ENCODE results near the gene CACNA1A. TPM values are rescaled to one million over a fixed set of nuclear protein-coding genes. Genes with fewer than 3 reads are reported as not detected.
A peak's percentile ranks its signal among the peaks of the same experiment; 100 is the strongest.

Gene CACNA1A
- total and polyA plus RNA-seq, 8 donors = 0.58 to 12.5 (median 3.8) TPM; not detected in 1

DNA sequence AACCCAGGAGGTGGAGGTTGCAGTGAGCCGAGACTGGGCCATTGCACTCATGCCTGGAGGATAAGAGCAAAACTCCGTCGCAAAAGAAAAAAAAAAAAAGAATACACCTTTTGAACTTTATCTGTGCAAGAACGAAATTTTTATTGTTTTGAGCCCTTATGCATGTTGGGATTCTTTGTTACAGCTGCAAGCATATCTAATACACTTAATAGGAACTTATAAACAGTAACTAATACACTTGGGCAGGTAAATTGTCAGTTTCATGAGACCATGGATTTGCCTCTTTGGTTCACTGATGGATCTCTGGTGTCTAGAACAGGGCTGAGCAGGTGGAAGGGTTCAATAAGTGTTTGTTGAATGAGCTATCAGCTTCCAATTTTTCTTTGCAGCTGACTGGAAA is 108.1 kb downstream of the CACNA1A start:
- H3K4me1 ChIP-seq = peaks cover 0 to 6% (median 0%) of the 10 kb centered on the region in 4 donors
- WGBS, 5 donors = 77 to 86% (median 85%) methylated on average over 4 of the region's 4 CpGs
- H3K4me3 ChIP-seq = no peak overlapping the region
- no peak for DNase-seq
- H3K9me3 ChIP-seq = peaks cover 0 to 21% (median 11%) of the 10 kb centered on the region in 4 donors
- H3K27me3 ChIP-seq = peaks cover 0 to 46% (median 4%) of the 10 kb centered on the region in 3 donors
- H3K27ac ChIP-seq = no peak overlapping the region
- TF ChIP-seq, protein P1, sequence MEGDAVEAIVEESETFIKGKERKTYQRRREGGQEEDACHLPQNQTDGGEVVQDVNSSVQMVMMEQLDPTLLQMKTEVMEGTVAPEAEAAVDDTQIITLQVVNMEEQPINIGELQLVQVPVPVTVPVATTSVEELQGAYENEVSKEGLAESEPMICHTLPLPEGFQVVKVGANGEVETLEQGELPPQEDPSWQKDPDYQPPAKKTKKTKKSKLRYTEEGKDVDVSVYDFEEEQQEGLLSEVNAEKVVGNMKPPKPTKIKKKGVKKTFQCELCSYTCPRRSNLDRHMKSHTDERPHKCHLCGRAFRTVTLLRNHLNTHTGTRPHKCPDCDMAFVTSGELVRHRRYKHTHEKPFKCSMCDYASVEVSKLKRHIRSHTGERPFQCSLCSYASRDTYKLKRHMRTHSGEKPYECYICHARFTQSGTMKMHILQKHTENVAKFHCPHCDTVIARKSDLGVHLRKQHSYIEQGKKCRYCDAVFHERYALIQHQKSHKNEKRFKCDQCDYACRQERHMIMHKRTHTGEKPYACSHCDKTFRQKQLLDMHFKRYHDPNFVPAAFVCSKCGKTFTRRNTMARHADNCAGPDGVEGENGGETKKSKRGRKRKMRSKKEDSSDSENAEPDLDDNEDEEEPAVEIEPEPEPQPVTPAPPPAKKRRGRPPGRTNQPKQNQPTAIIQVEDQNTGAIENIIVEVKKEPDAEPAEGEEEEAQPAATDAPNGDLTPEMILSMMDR (IDR thresholded peaks at IDR 0.05) = no peak
- no peak for TF ChIP-seq POLR2A (IDR thresholded peaks at IDR 0.05)
- no peak for TF ChIP-seq EP300 (IDR thresholded peaks at IDR 0.05)
- no peak for TF ChIP-seq POLR2AphosphoS5 (IDR thresholded peaks at IDR 0.05)
- intact Hi-C loops (cut with DNase I; ENCODE audit: low total_unique reads) = no loop called here
- no peaks in the 10 kb centered on the region for H3K36me3 ChIP-seq

GRCh38 chr19:13396250-13397080 is 109.8 kb downstream of the CACNA1A start:
- Histone ChIP-seq H3K4me1 (peaks cover 0 to 6% (median 0%) of the 10 kb centered on the region in 4 donors), H3K4me3 (no peak overlapping the region), H3K36me3 (no peaks in the 10 kb centered on the region), H3K27ac (no peak overlapping the region), H3K9me3 (peaks cover 0 to 18% (median 9%) of the 10 kb centered on the region in 4 donors), H3K27me3 (peaks cover 0 to 58% (median 4%) of the 10 kb centered on the region in 3 donors)
- intact Hi-C loops (cut with DNase I; ENCODE audit: low total_unique reads) = no loop called here
- TF ChIP-seq, protein P1 (IDR thresholded peaks at IDR 0.05) = no peak
- TF ChIP-seq POLR2A (IDR thresholded peaks at IDR 0.05) (no peak), EP300 (IDR thresholded peaks at IDR 0.05) (no peak), POLR2AphosphoS5 (IDR thresholded peaks at IDR 0.05) (no peak)
- WGBS, 5 donors = 29 to 35% (median 32%) methylated on average over 18 of the region's 18 CpGs
- peak in 1 of 2 donors; percentile 44 for DNase-seq

DNA sequence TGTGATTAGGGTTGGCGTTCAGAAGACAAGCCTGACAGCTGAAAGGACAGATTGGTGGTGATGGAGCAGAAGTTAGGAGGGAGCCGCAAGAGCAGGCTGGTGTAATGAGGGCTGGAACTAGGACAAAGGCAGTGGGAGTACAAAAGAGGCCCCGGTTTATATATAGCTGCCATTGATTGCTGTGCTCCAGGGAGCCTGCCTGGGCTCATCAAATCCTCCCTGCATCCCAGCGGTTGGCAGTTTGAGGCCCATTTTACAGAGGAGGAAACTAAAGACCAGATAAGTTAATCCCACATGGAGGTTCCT is 123.7 kb downstream of the CACNA1A start:
- TF ChIP-seq, protein P1 (IDR thresholded peaks at IDR 0.05) = no peak
- TF ChIP-seq POLR2A (IDR thresholded peaks at IDR 0.05) = no peak
- TF ChIP-seq EP300 (IDR thresholded peaks at IDR 0.05) = no peak
- TF ChIP-seq POLR2AphosphoS5 (IDR thresholded peaks at IDR 0.05) = no peak
- H3K36me3 ChIP-seq = no peaks in the 10 kb centered on the region
- H3K27me3 ChIP-seq = no peaks in the 10 kb centered on the region
- no peak overlapping the region for H3K27ac ChIP-seq
- no peaks in the 10 kb centered on the region for H3K9me3 ChIP-seq
- intact Hi-C loops (cut with DNase I; ENCODE audit: low total_unique reads) = no loop called here
- WGBS, 5 donors = 79 to 87% (median 81%) methylated on average over 4 of the region's 4 CpGs
- DNase-seq = no peak
- H3K4me3 ChIP-seq = no peak overlapping the region
- no peaks in the 10 kb centered on the region for H3K4me1 ChIP-seq

DNA sequence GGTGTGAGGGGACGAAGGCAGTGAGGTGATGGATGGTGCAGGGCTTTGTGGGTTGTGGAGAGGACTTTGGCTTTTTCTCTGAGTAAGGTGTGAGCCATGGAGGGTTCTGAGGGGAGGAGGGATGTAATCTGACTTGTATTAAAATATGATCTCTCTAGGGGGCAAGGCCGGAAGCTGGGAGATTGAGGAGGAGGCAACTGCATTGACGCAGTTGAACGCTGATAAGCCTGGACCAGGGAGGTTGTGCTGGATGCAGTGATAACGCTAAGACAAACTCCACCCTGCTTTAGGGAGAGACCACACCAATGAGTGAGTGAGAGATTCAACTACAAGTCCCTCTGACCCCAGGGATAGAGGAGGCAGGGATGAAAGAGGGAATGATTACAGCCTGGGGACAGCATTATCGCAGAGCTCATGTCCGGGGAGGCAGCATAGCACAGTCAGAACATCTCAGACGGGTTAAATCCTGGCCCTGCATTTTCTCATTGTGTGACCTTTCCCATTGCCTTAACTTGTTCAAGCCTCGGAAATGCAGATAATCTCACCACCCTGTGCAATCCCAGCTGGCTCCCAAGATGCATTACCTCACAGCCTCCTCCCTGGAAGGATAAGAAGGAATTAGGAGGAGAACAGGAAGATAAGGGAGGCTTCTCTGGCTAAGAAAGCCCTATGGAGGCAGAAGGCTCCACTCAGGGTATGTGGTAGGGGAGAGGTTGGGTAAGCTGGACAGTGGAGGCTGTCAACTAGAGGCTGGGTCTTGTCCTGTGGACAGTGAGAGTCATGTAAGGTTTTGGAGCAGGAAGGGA is 124.2 kb downstream of the CACNA1A start:
- H3K4me3 ChIP-seq = no peak overlapping the region
- TF ChIP-seq, protein P1 (IDR thresholded peaks at IDR 0.05) = no peak
- TF ChIP-seq EP300 (IDR thresholded peaks at IDR 0.05) = no peak
- TF ChIP-seq POLR2AphosphoS5 (IDR thresholded peaks at IDR 0.05) = no peak
- TF ChIP-seq POLR2A (IDR thresholded peaks at IDR 0.05) = no peak
- DNase-seq = no peak
- H3K27ac ChIP-seq = no peak overlapping the region
- H3K27me3 ChIP-seq = no peaks in the 10 kb centered on the region
- WGBS, 5 donors = 57 to 71% (median 66%) methylated on average over 9 of the region's 9 CpGs
- no peaks in the 10 kb centered on the region for H3K9me3 ChIP-seq
- no peaks in the 10 kb centered on the region for H3K36me3 ChIP-seq
- no peaks in the 10 kb centered on the region for H3K4me1 ChIP-seq
- intact Hi-C loops (cut with DNase I; ENCODE audit: low total_unique reads) = no loop called here
